A673 (cell line): ENCODE data around the gene RFXANK. TPM values are rescaled to one million over a fixed set of nuclear protein-coding genes. Genes with fewer than 3 reads are reported as not detected.

Experiments used
- BruUV-seq: library from RNA; stranded (reverse); fragments of 400-500 nt; replicated peaks from 2 replicates; lab custom pipeline; 2021; lab: Mats Ljungman, UMichigan
- CTCF ChIA-PET: fragments of 300-600 bp; sonication (Branson Sonifier 250); formaldehyde crosslinking; loops from one replicate; lab custom pipeline; 2022; ENCODE audit warnings: antibody characterized with exemption; lab: Charles Lee
- POLR2A ChIA-PET: fragments of 300-600 bp; sonication (Branson Sonifier 250); formaldehyde crosslinking; loops from one replicate; lab custom pipeline; 2022; ENCODE audit warnings: antibody characterized with exemption; ENCODE audit not compliant: low non-redundant PET; lab: Charles Lee
- DNase-seq: peaks from one replicate; pipeline ENCODE4 v3.0.0-alpha.2; 2015; ENCODE audit warnings: low spot score
- H3K27ac ChIP-seq: fragments of 200-600 bp; sonication (generic); 2 replicates; pipeline ENCODE4 v1.5.1; 2016; ENCODE audit warnings: mixed run types, low read depth, mild to moderate bottlenecking, mixed read lengths, antibody characterized with exemption, low read length; ENCODE audit not compliant: poor library complexity, severe bottlenecking
- H3K27me3 ChIP-seq: fragments of 200-600 bp; sonication (generic); replicated peaks from 2 replicates; pipeline ENCODE4 v1.6.1; 2017; ENCODE audit warnings: mixed run types, low read depth, mild to moderate bottlenecking, mixed read lengths, antibody characterized with exemption, low read length; ENCODE audit not compliant: insufficient read depth, poor library complexity
- H3K36me3 ChIP-seq: fragments of 200-600 bp; sonication (generic); 2 replicates; pipeline ENCODE4 v1.6.1; 2016; ENCODE audit warnings: mixed run types, mild to moderate bottlenecking, mixed read lengths, antibody characterized with exemption, low read length; ENCODE audit not compliant: insufficient read depth, poor library complexity, severe bottlenecking
- H3K4me1 ChIP-seq: fragments of 200-600 bp; sonication (generic); 2 replicates; pipeline ENCODE4 v1.6.1; 2017; ENCODE audit warnings: mixed run types, mild to moderate bottlenecking, mixed read lengths, antibody characterized with exemption, low read length; ENCODE audit not compliant: insufficient read depth, poor library complexity, severe bottlenecking
- H3K4me3 ChIP-seq: fragments of 200-600 bp; sonication (generic); 2 replicates; pipeline ENCODE4 v1.5.1; 2016; ENCODE audit warnings: low read depth, mixed run types, mild to moderate bottlenecking, mixed read lengths, low read length; ENCODE audit not compliant: poor library complexity, severe bottlenecking
- H3K9me3 ChIP-seq: fragments of 200-600 bp; sonication (generic); 2 replicates; pipeline ENCODE4 v1.6.1; 2016; ENCODE audit warnings: mixed run types, low read depth, mild to moderate bottlenecking, mixed read lengths, antibody characterized with exemption, low read length; ENCODE audit not compliant: poor library complexity, severe bottlenecking
- CTCF ChIP-seq: fragments of 300-800, 200-600 bp; sonication (generic); conservative IDR thresholded peaks from 2 replicates; pipeline ENCODE4 v1.5.1; 2017; ENCODE audit warnings: low read depth, mild to moderate bottlenecking, antibody characterized with exemption, low read length, moderate library complexity, mixed read lengths
- EZH2 ChIP-seq: fragments of 200-600 bp; sonication (generic); IDR thresholded peaks from 2 replicates; pipeline ENCODE4 v1.6.1; 2017; ENCODE audit warnings: borderline replicate concordance, low read depth, mild to moderate bottlenecking, mixed read lengths, antibody characterized with exemption, low read length; ENCODE audit not compliant: poor library complexity, severe bottlenecking
- intact Hi-C: fragments of 100-400 bp; cut with micrococcal nuclease; formaldehyde crosslinking; loops from one replicate; pipeline ENCODE4 v1.10.0; 2022; ENCODE audit not compliant: unreplicated experiment
- total RNA-seq: library from RNA; stranded (reverse); gene quantifications from 2 replicates; pipeline ENCODE4 v1.2.3, GENCODE V29; 2021

Gene RFXANK
- total RNA-seq, 1 experiment from 2014 or later: 96.3 TPM

- peaks cover 26% of the 10 kb centered on the region for H3K27me3 ChIP-seq
- TF ChIP-seq CTCF (no peak), EZH2 (no peak)
- no peak overlapping the region for H3K4me3 ChIP-seq
- no peak for DNase-seq
- H3K36me3 ChIP-seq: no peaks in the 10 kb centered on the region
- ChIA-PET CTCF (no interaction called here), POLR2A (no interaction called here)
- peaks cover 5% of the 10 kb centered on the region for H3K4me1 ChIP-seq
- intact Hi-C loops: no loop called here
- H3K9me3 ChIP-seq: no peaks in the 10 kb centered on the region
- H3K27ac ChIP-seq: no peak overlapping the region
- BruUV-seq: no TSS peak
These were observed 17.3 kb downstream of the RFXANK start for GRCh38 chr19:19209372-19209771.

GRCh38 chr19:19211499-19212420 is 19.7 kb downstream of the RFXANK start, which contains the start of gene NCAN:
Gene NCAN (plus strand): TSS chr19:19211958. CDS start chr19:19216954, 4,996 bp downstream.
- Histone ChIP-seq H3K9me3 (no peaks in the 10 kb centered on the region), H3K27ac (no peak within 1 kb of the TSS), H3K4me1 (peaks cover 5% of the 10 kb centered on the region), H3K36me3 (no peaks in the 10 kb centered on the region), H3K4me3 (peak within 1 kb of the TSS; percentile 24), H3K27me3 (peaks cover 36% of the 10 kb centered on the region)
- DNase-seq: no peak
- peak; percentile 45 for TF ChIP-seq EZH2
- no peak for TF ChIP-seq CTCF
- ChIA-PET CTCF (no interaction called here), POLR2A (no interaction called here)
- intact Hi-C loops: no loop called here
- no TSS peak for BruUV-seq

GRCh38 chr19:19212916-19213315 is 20.9 kb downstream of the RFXANK start:
- TF ChIP-seq EZH2 (no peak), CTCF (no peak)
- H3K4me1 ChIP-seq: peaks cover 5% of the 10 kb centered on the region
- no peak overlapping the region for H3K27ac ChIP-seq
- CTCF ChIA-PET: no interaction called here
- no peaks in the 10 kb centered on the region for H3K9me3 ChIP-seq
- no peak overlapping the region for H3K4me3 ChIP-seq
- no TSS peak for BruUV-seq
- no peak for DNase-seq
- POLR2A ChIA-PET: no interaction called here
- no peaks in the 10 kb centered on the region for H3K36me3 ChIP-seq
- peaks cover 36% of the 10 kb centered on the region for H3K27me3 ChIP-seq
- intact Hi-C loops: no loop called here
